SJCRH30 (cell line): ENCODE measurements around the gene SMARCD3. TPM values are rescaled to one million over a fixed set of nuclear protein-coding genes. Genes with fewer than 3 reads are reported as not detected.

Experiments used
- DNase-seq, 2 experiments: peaks; one replicate each; pipeline ENCODE4 v3.0.0-alpha.2; 2015 to 2020
- H3K27ac ChIP-seq: fragments of 250-450 bp; sonication (Bioruptor Pico); 2 replicates; pipeline ENCODE4 v1.5.1; 2020; ENCODE audit warnings: mild to moderate bottlenecking, moderate library complexity
- H3K27me3 ChIP-seq: fragments of 250-450 bp; sonication (Bioruptor Pico); 2 replicates; pipeline ENCODE4 v1.5.1; 2020; ENCODE audit warnings: mild to moderate bottlenecking, moderate library complexity
- H3K36me3 ChIP-seq: fragments of 250-450 bp; sonication (Bioruptor Pico); 2 replicates; pipeline ENCODE4 v1.5.1; 2020; ENCODE audit warnings: mild to moderate bottlenecking, moderate library complexity
- H3K4me1 ChIP-seq: fragments of 250-450 bp; sonication (Bioruptor Pico); 2 replicates; pipeline ENCODE4 v1.5.1; 2020; ENCODE audit warnings: mild to moderate bottlenecking, moderate library complexity
- H3K4me3 ChIP-seq: fragments of 250-450 bp; sonication (Bioruptor Pico); 2 replicates; pipeline ENCODE4 v1.5.1; 2020; ENCODE audit warnings: mild to moderate bottlenecking, moderate library complexity
- H3K9me3 ChIP-seq: fragments of 250-450 bp; sonication (Bioruptor Pico); replicated peaks from 2 replicates; pipeline ENCODE4 v1.5.1; 2020; ENCODE audit warnings: mild to moderate bottlenecking, moderate library complexity
- total RNA-seq: library from RNA; depleted of rRNA; stranded (reverse); fragments of >200 nt; shearing (Covaris generic); gene quantifications from 2 replicates; pipeline ENCODE4 v1.2.3, GENCODE V29; 2014; rRNA removed

The SMARCD3 gene
- total RNA-seq, 1 experiment from 2014 or later, result 106 TPM

GRCh38 chr7:151191544-151191943 is 57.0 kb downstream of the SMARCD3 start:
- Histone ChIP-seq H3K36me3 (no peaks in the 10 kb centered on the region), H3K9me3 (no peaks in the 10 kb centered on the region), H3K27me3 (peaks cover 29% of the 10 kb centered on the region; the same call in 1 of the 2 replicates), H3K27ac (no peak overlapping the region), H3K4me1 (peaks cover 6% of the 10 kb centered on the region), H3K4me3 (no peak overlapping the region)
- no peak for DNase-seq

GRCh38 chr7:151189038-151189437 is 59.5 kb downstream of the SMARCD3 start:
- no peak for DNase-seq
- H3K27ac ChIP-seq, result no peak overlapping the region
- H3K36me3 ChIP-seq, result no peaks in the 10 kb centered on the region
- no peak overlapping the region for H3K4me3 ChIP-seq
- peaks cover 21% of the 10 kb centered on the region; the same call in 1 of the 2 replicates for H3K27me3 ChIP-seq
- H3K4me1 ChIP-seq, result peaks cover 6% of the 10 kb centered on the region
- no peaks in the 10 kb centered on the region for H3K9me3 ChIP-seq

Other genes with a start within 250 kb of the SMARCD3 start
- gene ATG9B, start 224.2 kb downstream of the SMARCD3 start, total RNA-seq, result 0.08 TPM in 1 of 2 replicates, not detected in the other
- gene ABCB8, start 220.2 kb downstream of the SMARCD3 start, total RNA-seq, result 20.8 and 22.3 TPM in 2 replicates
- 1.3 and 1.5 TPM in 2 replicates for gene ASIC3, start 200.2 kb downstream of the SMARCD3 start, total RNA-seq
- gene CDK5, start 190.8 kb downstream of the SMARCD3 start, total RNA-seq, result 34.3 and 39.2 TPM in 2 replicates
- 129 and 132 TPM in 2 replicates for gene SLC4A2, start 189.1 kb downstream of the SMARCD3 start, total RNA-seq
- gene FASTK, start 167.9 kb downstream of the SMARCD3 start, total RNA-seq, result 62.2 and 92.8 TPM in 2 replicates
- 43.5 and 44.2 TPM in 2 replicates for gene TMUB1, start 165.2 kb downstream of the SMARCD3 start, total RNA-seq
- gene AGAP3, start 162.2 kb downstream of the SMARCD3 start, total RNA-seq, result 59.7 and 62.9 TPM in 2 replicates
- gene GBX1, start 81.0 kb downstream of the SMARCD3 start, total RNA-seq, result 0.48 and 0.95 TPM in 2 replicates
- not detected in 2 replicates for gene ASB10, start 61.4 kb downstream of the SMARCD3 start, total RNA-seq
- not detected in 2 replicates for gene H2BK1, start 38.2 kb downstream of the SMARCD3 start, total RNA-seq
- 77.6 and 77.7 TPM in 2 replicates for gene ABCF2, start 21.5 kb downstream of the SMARCD3 start, total RNA-seq
- 27.7 and 28.2 TPM in 2 replicates for gene CHPF2, start 16.2 kb downstream of the SMARCD3 start, total RNA-seq
- gene NUB1, start 93.1 kb upstream of the SMARCD3 start, total RNA-seq, result 56.8 and 61.5 TPM in 2 replicates
- 0.46 and 1.0 TPM in 2 replicates for gene WDR86, start 161.3 kb upstream of the SMARCD3 start, total RNA-seq
- not detected in 2 replicates for gene CRYGN, start 191.4 kb upstream of the SMARCD3 start, total RNA-seq